GM18951 (cell line): ENCODE measurements around the gene SF3A2.

Experiments
- POLR2A ChIP-seq: IDR thresholded peaks from 4 replicates; pipeline ENCODE4 v1.6.1; 2011; ENCODE audit warnings: mild to moderate bottlenecking; ENCODE audit not compliant: insufficient read length, insufficient read depth; ENCODE audit errors: extremely low read depth
- in situ Hi-C: fragments of 300-500 bp; cut with MboI; formaldehyde crosslinking; loops from one replicate; pipeline ENCODE4 v1.12.0; 2022; ENCODE audit warnings: low sequenced_read_pairs, mixed read lengths, inconsistent platforms; ENCODE audit not compliant: unreplicated experiment

SF3A2 gene

GRCh38 chr19:2287585-2288337, 51.1 kb downstream of the SF3A2 start:
- in situ Hi-C loops: loop anchor here (25.0 kb wide), 1 partner anchor 325 kb away; no protein-coding TSS in a partner anchor
- TF ChIP-seq POLR2A: no peak

- in situ Hi-C loops: loop anchor here (25.0 kb wide), 1 partner anchor 324 kb away; no protein-coding TSS in a partner anchor
- no peak for TF ChIP-seq POLR2A
Measured at GRCh38 chr19:2288338-2288817, 51.8 kb downstream of the SF3A2 start.

- in situ Hi-C loops: loop anchor here (25.0 kb wide), 1 partner anchor 323 kb away; no protein-coding TSS in a partner anchor
- no peak for TF ChIP-seq POLR2A
Measured at GRCh38 chr19:2288818-2289713, 52.4 kb downstream of the SF3A2 start.

GRCh38 chr19:2289714-2290435, 53.3 kb downstream of the SF3A2 start:
- in situ Hi-C loops: loop anchor here (25.0 kb wide), 1 partner anchor 322 kb away; no protein-coding TSS in a partner anchor
- TF ChIP-seq POLR2A: no peak

GRCh38 chr19:2290441-2291184, 54.0 kb downstream of the SF3A2 start:
- TF ChIP-seq POLR2A: no peak
- in situ Hi-C loops: loop anchor here (25.0 kb wide), 1 partner anchor 322 kb away; no protein-coding TSS in a partner anchor

GRCh38 chr19:2291185-2291751, 54.6 kb downstream of the SF3A2 start:
- in situ Hi-C loops: loop anchor here (25.0 kb wide), 1 partner anchor 321 kb away; no protein-coding TSS in a partner anchor
- no peak for TF ChIP-seq POLR2A

- in situ Hi-C loops: loop anchor here (25.0 kb wide), 1 partner anchor 317 kb away; no protein-coding TSS in a partner anchor
- TF ChIP-seq POLR2A: no peak
Measured at GRCh38 chr19:2294687-2295335, 58.2 kb downstream of the SF3A2 start.

GRCh38 chr19:2296141-2296540, 59.5 kb downstream of the SF3A2 start:
- in situ Hi-C loops: loop anchor here (25.0 kb wide), 1 partner anchor 316 kb away; no protein-coding TSS in a partner anchor
- no peak for TF ChIP-seq POLR2A
